Limb (tissue), 2 donors: ENCODE measurements around the gene LPAR3.
"Not testable (repeated sequence)": the region's sequence is repeated elsewhere in the genome, so short reads cannot be mapped to it uniquely, and the experiment has no call there.

ENCODE experiments used
- DNase-seq, 2 donors: peaks; one replicate each; pipeline ENCODE4 v3.0.0-alpha.2; 2016; ENCODE audit errors: extremely low spot score in 2 of 2

The LPAR3 gene

GRCh38 chr1:84892705-84893618, at the start of gene LPAR3:
Gene LPAR3, minus strand, starts transcription at chr1:84893206. Its CDS starts 27,086 bp downstream, at chr1:84866120.
- DNase-seq, result peak in 1 of 2 donors; percentile 59

DNA sequence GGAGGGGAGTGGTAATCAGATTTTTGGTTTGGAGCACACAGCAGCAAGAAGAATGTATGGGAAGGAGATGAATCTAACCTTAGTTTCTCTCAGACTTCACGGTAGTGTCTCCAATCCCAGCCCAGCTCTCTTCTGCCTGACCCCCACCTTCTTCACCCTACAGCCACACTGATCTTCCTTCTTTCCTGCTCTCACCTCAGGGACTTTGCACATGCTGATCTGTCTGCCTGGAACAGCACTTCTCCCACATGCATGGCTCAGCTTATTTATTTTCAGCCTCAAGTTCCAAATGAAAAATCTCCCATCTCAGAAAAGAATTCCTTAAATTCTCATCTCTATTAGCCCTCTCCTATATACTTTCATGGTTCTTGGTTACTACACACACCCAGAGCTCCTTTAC, 48.8 kb upstream of the LPAR3 start:
- no peak for DNase-seq

DNA sequence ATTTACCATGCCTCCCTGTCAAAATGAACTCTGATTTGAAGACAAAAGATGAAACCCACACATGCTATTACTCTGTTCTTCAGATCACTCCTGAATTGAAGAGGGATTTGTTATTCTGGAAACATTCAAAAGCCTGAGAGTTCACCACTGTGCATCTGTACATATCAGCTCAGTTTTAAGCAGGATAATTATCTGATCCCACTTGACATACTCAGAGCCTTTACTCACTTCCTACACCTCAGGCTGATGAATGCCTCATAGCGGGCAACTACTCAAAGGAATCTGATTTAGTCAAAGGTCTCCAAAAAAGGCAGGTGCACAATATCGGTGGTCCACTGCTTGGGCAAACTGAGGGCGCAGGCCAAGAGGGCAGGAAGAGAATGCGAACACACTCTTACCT, 47.5 kb upstream of the LPAR3 start:
- no peak for DNase-seq

DNA sequence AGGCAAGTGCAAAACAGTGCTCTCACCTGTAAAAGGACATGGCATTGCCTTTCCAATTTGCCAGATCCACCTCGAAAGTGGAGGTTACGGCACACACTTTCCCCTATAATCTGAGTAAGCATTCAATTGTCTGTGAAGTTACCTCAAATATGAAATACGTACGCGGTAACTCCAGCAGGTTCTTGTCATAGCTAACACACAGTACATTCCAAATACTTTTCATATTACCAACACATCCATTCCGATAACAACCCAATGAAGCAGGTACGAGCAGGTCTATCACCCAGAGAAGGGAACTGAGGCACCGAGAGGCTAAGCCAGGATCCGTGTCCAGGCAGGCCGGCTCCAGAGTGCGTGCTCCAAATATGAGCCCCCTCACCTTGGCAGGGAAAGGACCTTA, 46.8 kb upstream of the LPAR3 start:
- no peak for DNase-seq

- no peak for DNase-seq
Observed at GRCh38 chr1:84939151-84939550, 46.1 kb upstream of the LPAR3 start.

DNA sequence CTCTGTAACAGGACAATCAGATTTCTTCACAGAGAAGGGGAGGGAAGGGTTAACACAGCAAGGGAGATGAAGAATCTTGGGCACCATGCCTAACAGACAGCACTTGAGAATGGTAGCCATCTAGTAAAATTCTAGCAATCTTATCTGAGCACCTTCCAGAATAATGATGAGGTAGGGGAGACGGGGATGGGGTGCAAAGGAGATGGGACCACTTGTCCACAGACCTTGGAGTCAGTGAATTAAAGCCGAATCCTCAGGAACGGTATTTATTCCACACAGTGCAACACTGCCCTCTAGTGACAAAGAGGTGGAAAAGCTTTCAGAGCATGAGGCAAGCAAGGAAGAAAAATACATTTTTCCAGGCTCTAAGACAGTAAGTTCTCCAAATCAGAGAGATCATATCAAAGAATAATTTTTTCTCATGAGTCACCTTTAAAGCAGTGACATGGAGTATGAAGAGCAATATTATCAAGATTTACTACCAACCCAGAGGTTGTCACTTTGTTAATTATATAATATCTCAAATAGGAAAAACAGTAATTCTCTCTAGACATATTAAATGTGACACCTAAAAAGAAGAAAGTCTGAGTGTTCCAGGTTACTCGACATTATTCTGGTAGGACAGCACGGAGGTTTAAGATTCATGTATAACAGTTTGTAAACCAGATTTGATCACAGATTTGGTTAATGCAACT, 43.3 kb upstream of the LPAR3 start:
- peak; percentile 53 to 83 for DNase-seq

- DNase-seq, result no peak
Observed at GRCh38 chr1:84933011-84933611, 40.1 kb upstream of the LPAR3 start.

- DNase-seq, result no peak
Observed at GRCh38 chr1:84930831-84931230, 37.8 kb upstream of the LPAR3 start.

- no peak for DNase-seq
Observed at GRCh38 chr1:84930329-84930728, 37.3 kb upstream of the LPAR3 start.

DNA sequence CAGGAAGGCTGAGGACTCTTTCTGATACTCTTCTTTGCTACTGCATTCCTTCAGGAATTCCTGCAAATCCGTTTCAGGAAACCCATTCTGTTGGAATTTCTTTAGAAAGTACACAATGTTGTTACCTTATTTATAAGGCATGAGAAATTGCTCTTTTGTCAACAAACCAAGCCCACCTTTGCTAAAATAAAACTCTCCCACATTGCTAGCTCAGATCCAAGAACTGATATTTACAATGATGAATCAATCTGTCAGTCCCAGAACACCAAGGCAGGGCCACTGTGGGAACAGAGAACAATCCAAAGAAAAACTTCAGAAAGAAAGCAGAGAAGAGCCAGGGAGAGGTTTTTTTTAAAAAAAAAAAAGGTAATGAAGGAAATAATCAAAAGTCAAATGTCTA, 36.6 kb upstream of the LPAR3 start:
- no peak for DNase-seq

DNA sequence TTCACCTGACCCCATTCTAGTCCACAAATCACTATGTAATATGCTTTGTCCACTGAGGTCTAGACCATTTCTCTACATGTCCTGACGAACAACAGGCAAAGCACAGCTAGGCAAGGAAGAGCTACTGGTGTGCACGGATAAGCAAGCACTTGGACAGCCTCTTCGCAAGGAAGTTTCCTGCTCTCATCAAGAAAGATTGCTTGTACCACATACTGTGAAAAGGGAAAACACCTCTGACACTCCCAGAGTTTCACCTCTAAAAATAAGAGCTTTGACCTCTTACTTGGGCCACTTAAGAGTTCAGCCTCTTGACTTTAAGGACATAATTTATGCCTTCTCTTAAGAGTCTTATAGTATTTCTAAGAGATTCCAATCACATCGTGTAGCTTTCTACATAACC, 36.0 kb upstream of the LPAR3 start:
- no peak for DNase-seq

- no peak for DNase-seq
Observed at GRCh38 chr1:84923317-84923716, 30.3 kb upstream of the LPAR3 start.

GRCh38 chr1:84920159-84920558, 27.2 kb upstream of the LPAR3 start:
- no peak for DNase-seq

DNA sequence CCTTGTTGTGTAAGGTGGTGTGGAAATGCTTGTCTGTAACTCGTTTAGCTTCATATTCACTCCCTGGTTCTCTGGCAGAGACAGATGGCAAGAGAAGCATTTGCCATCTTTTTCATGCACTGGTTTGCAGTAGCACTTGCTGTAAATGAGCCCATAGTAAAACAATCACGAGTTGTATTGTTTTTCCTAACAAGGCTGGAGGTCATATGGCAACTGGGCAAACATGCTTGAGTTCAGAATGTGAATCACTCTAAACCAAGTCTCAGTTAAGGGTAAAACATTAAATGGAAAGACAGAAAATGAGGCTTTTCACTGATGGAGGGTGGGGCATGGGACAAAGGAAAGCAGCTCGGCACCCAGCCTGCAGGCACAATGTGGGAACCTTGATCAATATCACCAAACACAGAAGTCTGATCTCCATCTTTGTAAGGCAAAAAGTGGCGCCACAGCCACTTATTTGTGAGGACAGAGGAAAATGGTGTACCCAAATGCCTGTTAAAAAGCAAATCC, 26.5 kb upstream of the LPAR3 start:
- no peak for DNase-seq

- no peak for DNase-seq
Observed at GRCh38 chr1:84918726-84919336, 25.8 kb upstream of the LPAR3 start.

GRCh38 chr1:84916897-84917296, 23.9 kb upstream of the LPAR3 start:
- DNase-seq, result no peak

DNA sequence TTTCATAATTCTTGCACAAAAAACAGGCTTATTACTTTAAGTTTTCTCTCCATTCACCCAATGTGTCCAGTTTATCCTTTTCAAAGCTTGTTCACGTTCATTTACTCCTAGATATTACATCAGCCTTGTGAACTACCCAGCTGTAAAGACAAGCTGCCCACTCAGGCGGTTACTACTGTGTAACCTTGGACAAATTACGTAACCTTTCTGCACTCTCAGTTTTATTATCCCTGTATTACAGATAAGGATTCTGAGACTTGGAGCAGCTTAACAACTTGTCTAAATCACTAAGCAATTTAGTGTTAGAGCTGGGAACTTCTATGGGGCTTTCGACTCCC, 20.5 kb upstream of the LPAR3 start:
- no peak for DNase-seq

- DNase-seq, result no peak
Observed at GRCh38 chr1:84912726-84913554, 19.9 kb upstream of the LPAR3 start.

DNA sequence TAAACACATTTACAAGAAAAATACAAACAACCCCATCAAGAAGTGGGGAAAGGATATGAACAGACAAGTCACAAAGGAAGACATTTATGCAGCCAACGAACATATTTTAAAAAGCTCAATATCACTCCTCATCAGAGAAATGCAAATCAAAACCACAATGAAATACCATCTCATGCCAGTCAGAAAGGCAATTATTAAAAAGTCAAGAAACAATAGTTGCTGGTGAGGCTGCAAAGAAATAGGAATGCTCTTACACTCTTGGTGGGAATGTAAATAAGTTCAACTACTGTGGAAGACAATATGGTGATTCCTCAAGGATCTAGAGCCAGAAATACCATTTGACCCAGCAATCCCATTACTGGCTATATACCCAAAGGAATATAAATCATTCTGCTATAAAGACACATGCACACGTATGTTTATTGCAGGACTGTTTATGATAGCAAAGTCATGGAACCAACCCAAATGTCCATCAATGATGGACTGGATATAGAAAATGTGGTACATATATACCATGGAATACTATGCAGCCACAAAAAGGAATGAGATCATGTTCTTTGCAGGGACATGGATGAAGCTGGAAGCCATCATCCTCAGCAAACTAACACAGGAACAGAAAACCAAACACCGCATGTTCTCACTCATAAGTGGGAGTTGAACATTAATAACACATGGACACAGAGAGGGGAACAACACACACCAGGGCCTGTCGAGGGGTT, 15.9 kb upstream of the LPAR3 start:
- not testable (repeated sequence) for DNase-seq

GRCh38 chr1:84907095-84907827, 14.3 kb upstream of the LPAR3 start:
- DNase-seq, result no peak
